K562 (cell line): ENCODE results near the gene STK32C. TPM values are rescaled to one million over a fixed set of nuclear protein-coding genes. Genes with fewer than 3 reads are reported as not detected.

Experiments
- ATAC-seq: fragments of 200-7000 bp; cut with Tn5 transposase; 3 replicates; pipeline ENCODE4 v1.9.1; 2020; ENCODE audit warnings: moderate library complexity
- BruUV-seq: library from RNA; stranded (reverse); fragments of 400-500 nt; replicated peaks from 2 replicates; lab custom pipeline; 2021; lab: Mats Ljungman, UMichigan
- CTCF ChIA-PET: fragments of 300-600 bp; formaldehyde crosslinking; extraction: SDS; loops from one replicate; lab custom pipeline; 2021; ENCODE audit warnings: low intra/inter-chr PET ratio; lab: Yijun Ruan, JAX
- POLR2A ChIA-PET: fragments of 300-600, 350-650 bp; sonication (Branson Sonifier 250); formaldehyde crosslinking; extraction: SDS; loops from one replicate; lab custom pipeline; 2021; ENCODE audit warnings: antibody characterized with exemption, inconsistent platforms; lab: Yijun Ruan, JAX
- DNase-seq, 4 experiments: peaks; one replicate each; pipeline versions ENCODE4 v3.0.0 to v3.0.0-alpha.2; 2011 to 2018; ENCODE audit warnings: low spot score in 3 of 4, mixed read lengths in 3 of 4; ENCODE audit errors: extremely low read depth in 1 of 4
- FAIRE-seq: peaks from 2 replicates; lab custom pipeline; 2011; peaks lifted over from hg19 to GRCh38; lab: Jason Lieb, UNC
- H2AFZ ChIP-seq: 2 replicates; pipeline ENCODE4 v1.6.0; 2011; ENCODE audit warnings: low read depth, low read length, control low read depth, inconsistent platforms
- H3K27ac ChIP-seq: fragments of 200-600 bp; 3 replicates; pipeline ENCODE4 v1.8.0; 2011; ENCODE audit warnings: low read depth, mild to moderate bottlenecking, control low read depth, inconsistent platforms, low read length, moderate library complexity, mixed read lengths; ENCODE audit errors: extremely low read depth
- H3K27me3 ChIP-seq, 2 experiments: fragments of 300-600 bp in 1 of 2; 2 replicates in 1 of 2; 3 replicates in 1 of 2; pipeline versions ENCODE4 v1.6.0 to v1.8.0; 2011; ENCODE audit warnings: inconsistent platforms in 2 of 2, low read length in 2 of 2, mild to moderate bottlenecking in 1 of 2, mixed read lengths in 1 of 2, moderate library complexity in 1 of 2; ENCODE audit not compliant: control insufficient read depth in 2 of 2, insufficient read depth in 2 of 2
- H3K36me3 ChIP-seq: fragments of 300-600 bp; 3 replicates; pipeline ENCODE4 v1.8.0; 2011; ENCODE audit warnings: mild to moderate bottlenecking, low read length, inconsistent platforms; ENCODE audit not compliant: control insufficient read depth, insufficient read depth
- H3K4me1 ChIP-seq, 2 experiments: fragments of 200-600 bp in 1 of 2; replicated peaks in 1 of 2; 2 replicates in 1 of 2; 3 replicates in 1 of 2; pipeline versions ENCODE4 v1.5.1 to v1.8.0; 2011; ENCODE audit warnings: inconsistent platforms in 2 of 2, low read length in 2 of 2, mild to moderate bottlenecking in 1 of 2, mixed read lengths in 1 of 2, moderate library complexity in 1 of 2; ENCODE audit not compliant: control insufficient read depth in 2 of 2, insufficient read depth in 2 of 2
- H3K4me2 ChIP-seq: 2 replicates; pipeline ENCODE4 v1.6.1; 2011; ENCODE audit warnings: low read length, control low read depth, inconsistent platforms, mixed read lengths; ENCODE audit not compliant: insufficient read depth
- H3K4me3 ChIP-seq: fragments of 200-600 bp; sonication (generic), shearing (Covaris generic); 2 replicates; pipeline ENCODE4 v1.5.1; 2016; ENCODE audit warnings: control low read depth, inconsistent platforms
- H3K79me2 ChIP-seq: fragments of 200-600 bp; 3 replicates; pipeline ENCODE4 v1.8.0; 2011; ENCODE audit warnings: low read length, inconsistent platforms; ENCODE audit not compliant: control insufficient read depth, insufficient read depth
- H3K9ac ChIP-seq, 2 experiments: 2 replicates each; pipeline versions ENCODE4 v1.6.0 to v1.6.1; 2011; ENCODE audit warnings: low read depth in 2 of 2, low read length in 2 of 2, control low read depth in 1 of 2, inconsistent platforms in 1 of 2, mild to moderate bottlenecking in 1 of 2, mixed read lengths in 1 of 2; ENCODE audit not compliant: insufficient read depth in 1 of 2
- H3K9me1 ChIP-seq: one replicate; pipeline ENCODE4 v1.6.0; 2011; ENCODE audit warnings: inconsistent platforms, mild to moderate bottlenecking, low read length, moderate library complexity; ENCODE audit not compliant: control insufficient read depth, insufficient read depth
- H3K9me3 ChIP-seq: replicated peaks from 2 replicates; pipeline ENCODE4 v1.5.1; 2011; ENCODE audit warnings: low read depth, low read length, inconsistent platforms; ENCODE audit not compliant: control insufficient read depth, insufficient read depth
- H4K20me1 ChIP-seq: replicated peaks from 2 replicates; pipeline ENCODE4 v1.6.1; 2011; ENCODE audit warnings: low read length, inconsistent platforms, mixed read lengths; ENCODE audit not compliant: control insufficient read depth, insufficient read depth
- BRD4 ChIP-seq: fragments of 200-600 bp; sonication (generic); IDR thresholded peaks from 2 replicates; pipeline ENCODE4 v1.6.1; 2017; ENCODE audit warnings: inconsistent platforms
- DACH1 ChIP-seq: fragments of 450-650 bp; IDR thresholded peaks from 2 replicates; pipeline ENCODE4 v1.6.1; 2018; ENCODE audit not compliant: partially characterized antibody
- ETS2 ChIP-seq: IDR thresholded peaks from 2 replicates; pipeline ENCODE4 v1.6.1; 2016; ENCODE audit warnings: borderline replicate concordance, missing genetic modification characterization, mild to moderate bottlenecking, moderate library complexity, missing compliant biosample characterization; ENCODE audit not compliant: poor library complexity, severe bottlenecking
- GTF2E2 ChIP-seq: fragments of 200-800 bp; sonication (Bioruptor generic); IDR thresholded peaks from 2 replicates; pipeline ENCODE4 v1.6.1; 2016; ENCODE audit warnings: missing genetic modification characterization, missing compliant biosample characterization
- GTF3C2 ChIP-seq: IDR thresholded peaks from 3 replicates; pipeline ENCODE4 v1.6.1; 2011; ENCODE audit warnings: borderline replicate concordance, mild to moderate bottlenecking, moderate library complexity; ENCODE audit not compliant: insufficient read length; ENCODE audit errors: extremely low read depth
- HBP1 ChIP-seq: fragments of 450-650 bp; formaldehyde crosslinking; IDR thresholded peaks from 2 replicates; pipeline ENCODE4 v1.4.0; 2022; ENCODE audit warnings: missing genetic modification characterization
- NELFE ChIP-seq: IDR thresholded peaks from 2 replicates; pipeline ENCODE4 v1.6.1; 2011; ENCODE audit warnings: mild to moderate bottlenecking; ENCODE audit not compliant: insufficient read depth, insufficient read length
- PRPF4 ChIP-seq: fragments of 200-400 bp; formaldehyde crosslinking; IDR thresholded peaks from one replicate; pipeline ENCODE4 v1.6.1; 2017; ENCODE audit warnings: low read length, low read depth, mild to moderate bottlenecking; ENCODE audit not compliant: insufficient read depth, poor library complexity, severe bottlenecking
- XRCC3 ChIP-seq: fragments of 450-650 bp; IDR thresholded peaks from 2 replicates; pipeline ENCODE4 v1.6.1; 2017; ENCODE audit warnings: mild to moderate bottlenecking, moderate library complexity
- WGBS: fragments of 100-300 bp; shearing (Covaris generic); methylation state at CpG from one replicate; pipeline ENCODE4 v1.1.6; 2016; ENCODE audit warnings: low coverage, mixed read lengths; ENCODE audit not compliant: insufficient coverage; ENCODE audit errors: missing lambda C conversion rate; 5-methylcytosine and 5-hydroxymethylcytosine counted together
- in situ Hi-C: fragments of 300-500 bp; cut with MboI; formaldehyde crosslinking; loops from 4 replicates; pipeline ENCODE4 v1.15.0; 2018; ENCODE audit warnings: inconsistent platforms, mixed read lengths
- intact Hi-C: fragments of 100-400 bp; cut with micrococcal nuclease; formaldehyde crosslinking; loops from 2 replicates; pipeline ENCODE4 v1.14.2; 2022
- polyA plus RNA-seq, 8 experiments: library from polyadenylated mRNA; depleted of rRNA in 4 of 8; stranded (reverse) in 5 of 8; unstranded in 3 of 8; fragments of >200 nt; fragmentation: Nextera tagmentation in 2 of 8; fragmentation: Illumina TruSeq in 1 of 8; extraction: Ambion mirVana in 2 of 8; extraction: Trizol in 1 of 8; gene quantifications; 2 replicates each; pipeline versions ENCODE4 v1.2.1 to v1.2.3, GENCODE V29; 2011 to 2014; ENCODE audit warnings: inconsistent platforms in 1 of 8, missing spikeins in 1 of 8
- total RNA-seq, 7 experiments: library from RNA; depleted of rRNA in 6 of 7; stranded (reverse); fragments of >200 nt in 6 of 7; fragmentation: Illumina TruSeq in 2 of 7; extraction: Trizol in 2 of 7; gene quantifications; 2 replicates each; pipeline versions ENCODE4 v1.2.1 to v1.2.3, GENCODE V29; 2011 to 2021; ENCODE audit warnings: low replicate concordance in 1 of 7
- TF ChIP-seq, protein P1 (sequence below): fragments of 450-650 bp; IDR thresholded peaks from 2 replicates; pipeline ENCODE4 v1.6.1; 2018; ENCODE audit warnings: mild to moderate bottlenecking, low read depth; ENCODE audit not compliant: partially characterized antibody

The STK32C gene
- total and polyA plus RNA-seq, 9 of the 15 experiments (the other 6 are each of a cell fraction or from before 2014, with no cell fraction given) = 1.5 to 20.9 (median 6.5) TPM

DNA sequence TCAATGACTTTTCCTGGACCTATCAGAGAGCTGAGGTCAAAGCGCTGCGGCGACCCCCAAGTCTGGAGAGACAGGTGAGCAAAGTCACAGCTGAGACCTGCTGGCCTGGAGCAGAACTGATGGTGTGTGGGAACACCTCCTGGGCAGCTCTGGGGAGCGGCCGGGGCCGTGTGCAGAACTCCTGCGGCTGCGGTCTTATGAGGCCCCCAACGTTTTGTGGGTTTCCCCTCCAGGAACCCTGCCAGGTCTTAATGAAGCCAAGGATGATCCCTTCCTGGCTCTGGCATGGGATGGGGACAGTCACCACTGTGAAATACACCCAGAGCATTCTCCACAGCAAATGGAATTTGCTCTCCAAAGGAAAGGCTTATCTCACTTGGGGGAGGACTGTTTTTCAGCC is 94.9 kb downstream of the STK32C start (continued):
- TF ChIP-seq HBP1 = no peak
- TF ChIP-seq, all 486 proteins: peak for 0

DNA sequence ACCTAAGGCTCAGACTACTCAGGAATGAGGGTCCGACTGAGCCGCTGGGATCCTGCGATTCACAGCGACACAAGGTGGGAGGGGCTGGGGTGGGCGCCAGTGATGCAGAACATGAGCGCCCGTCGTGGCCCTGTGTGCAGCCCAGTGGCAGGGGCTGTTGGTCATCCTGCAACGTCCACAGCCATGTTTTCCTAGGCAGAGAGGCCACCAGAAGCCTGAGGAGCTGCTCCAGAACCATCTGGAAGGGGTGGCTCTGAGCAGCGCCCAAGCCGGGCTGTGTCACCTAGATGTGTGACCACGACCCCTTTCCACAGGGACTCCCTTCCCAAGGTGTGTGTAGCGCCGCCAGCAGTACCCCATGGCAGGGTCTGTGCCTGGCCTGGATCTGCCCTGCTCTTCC is 96.5 kb downstream of the STK32C start:
- no peak for TF ChIP-seq BRD4
- TF ChIP-seq PRPF4 = no peak
- TF ChIP-seq ETS2 (tag) = no peak
- no peak for TF ChIP-seq GTF2E2 (tag)
- TF ChIP-seq DACH1 = no peak
- no peak for TF ChIP-seq GTF3C2
- no peak for TF ChIP-seq NELFE
- TF ChIP-seq XRCC3 = no peak
- TF ChIP-seq, protein P1, sequence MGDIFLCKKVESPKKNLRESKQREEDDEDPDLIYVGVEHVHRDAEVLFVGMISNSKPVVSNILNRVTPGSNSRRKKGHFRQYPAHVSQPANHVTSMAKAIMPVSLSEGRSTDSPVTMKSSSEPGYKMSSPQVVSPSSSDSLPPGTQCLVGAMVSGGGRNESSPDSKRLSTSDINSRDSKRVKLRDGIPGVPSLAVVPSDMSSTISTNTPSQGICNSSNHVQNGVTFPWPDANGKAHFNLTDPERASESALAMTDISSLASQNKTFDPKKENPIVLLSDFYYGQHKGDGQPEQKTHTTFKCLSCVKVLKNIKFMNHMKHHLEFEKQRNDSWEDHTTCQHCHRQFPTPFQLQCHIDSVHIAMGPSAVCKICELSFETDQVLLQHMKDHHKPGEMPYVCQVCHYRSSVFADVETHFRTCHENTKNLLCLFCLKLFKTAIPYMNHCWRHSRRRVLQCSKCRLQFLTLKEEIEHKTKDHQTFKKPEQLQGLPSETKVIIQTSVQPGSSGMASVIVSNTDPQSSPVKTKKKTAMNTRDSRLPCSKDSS = no peak
- intact Hi-C loops = no loop called here
- BruUV-seq = no TSS peak
- 1% methylated on average over 9 of the region's 14 CpGs for WGBS
- FAIRE-seq (no peak), DNase-seq (no peak), ATAC-seq (no peak)
- Histone ChIP-seq H3K9me1 (no peaks in the 10 kb centered on the region), H3K9ac (no peak overlapping the region), H3K4me2 (no peak overlapping the region), H3K79me2 (no peaks in the 10 kb centered on the region), H3K4me1 (no peaks in the 10 kb centered on the region; a peak in 2 of 5 replicates), H3K36me3 (no peaks in the 10 kb centered on the region), H3K27ac (no peak overlapping the region), H2AFZ (no peak overlapping the region), H4K20me1 (no peaks in the 10 kb centered on the region), H3K27me3 (peaks cover 0 to 19% of the 10 kb centered on the region in 2 experiments; a peak in 2 of 5 replicates), H3K9me3 (no peaks in the 10 kb centered on the region), H3K4me3 (no peak overlapping the region)
- POLR2A ChIA-PET = no interaction called here
- in situ Hi-C loops = no loop called here
- CTCF ChIA-PET = no interaction called here
